ENCODE data around the gene TERT. TPM values are rescaled to one million over a fixed set of nuclear protein-coding genes. Genes with fewer than 3 reads are reported as not detected.
"Not testable (repeated sequence)": the region's sequence is repeated elsewhere in the genome, so short reads cannot be mapped to it uniquely, and the experiment has no call there.

Gene TERT
- total RNA-seq, 1 experiment from 2014 or later, result 2.3 TPM

DNA sequence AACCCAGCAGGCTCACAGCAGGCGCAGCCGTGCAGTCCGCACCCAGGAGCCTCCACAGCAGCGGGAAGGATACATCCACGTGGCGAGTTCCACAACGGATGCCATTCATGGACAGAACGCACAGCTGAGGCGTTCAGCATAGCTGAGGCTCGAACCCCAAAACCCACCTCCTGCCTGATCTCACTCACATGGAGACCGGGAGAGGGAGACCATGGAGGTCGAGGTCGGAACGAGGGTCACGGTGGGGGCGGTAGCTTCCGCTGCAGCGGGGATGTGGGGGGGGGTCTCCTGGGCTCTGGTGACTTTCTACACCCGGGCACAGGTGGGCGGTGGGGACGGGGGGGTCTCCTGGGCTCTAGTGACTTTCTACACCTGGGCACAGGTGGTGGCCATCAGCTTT is 17.5 kb downstream of the TERT start:
- no TSS peak for BruUV-seq (replicated peaks)
- H3K4me1 Mint-ChIP-seq (ENCODE audit: low read depth, unreplicated experiment), result no peaks in the 10 kb centered on the region
- no peak overlapping the region for H3K4me3 Mint-ChIP-seq (ENCODE audit: low read depth, unreplicated experiment)
- H3K9me3 Mint-ChIP-seq (ENCODE audit: low read depth, unreplicated experiment), result no peaks in the 10 kb centered on the region
- TF ChIP-seq, protein P1, sequence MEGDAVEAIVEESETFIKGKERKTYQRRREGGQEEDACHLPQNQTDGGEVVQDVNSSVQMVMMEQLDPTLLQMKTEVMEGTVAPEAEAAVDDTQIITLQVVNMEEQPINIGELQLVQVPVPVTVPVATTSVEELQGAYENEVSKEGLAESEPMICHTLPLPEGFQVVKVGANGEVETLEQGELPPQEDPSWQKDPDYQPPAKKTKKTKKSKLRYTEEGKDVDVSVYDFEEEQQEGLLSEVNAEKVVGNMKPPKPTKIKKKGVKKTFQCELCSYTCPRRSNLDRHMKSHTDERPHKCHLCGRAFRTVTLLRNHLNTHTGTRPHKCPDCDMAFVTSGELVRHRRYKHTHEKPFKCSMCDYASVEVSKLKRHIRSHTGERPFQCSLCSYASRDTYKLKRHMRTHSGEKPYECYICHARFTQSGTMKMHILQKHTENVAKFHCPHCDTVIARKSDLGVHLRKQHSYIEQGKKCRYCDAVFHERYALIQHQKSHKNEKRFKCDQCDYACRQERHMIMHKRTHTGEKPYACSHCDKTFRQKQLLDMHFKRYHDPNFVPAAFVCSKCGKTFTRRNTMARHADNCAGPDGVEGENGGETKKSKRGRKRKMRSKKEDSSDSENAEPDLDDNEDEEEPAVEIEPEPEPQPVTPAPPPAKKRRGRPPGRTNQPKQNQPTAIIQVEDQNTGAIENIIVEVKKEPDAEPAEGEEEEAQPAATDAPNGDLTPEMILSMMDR (IDR thresholded peaks at IDR 0.05; ENCODE audit: unreplicated experiment), result no peak
- intact Hi-C loops (cut with micrococcal nuclease; ENCODE audit: unreplicated experiment), result no loop called here
- DNase-seq, result no peak
- peaks cover 4% of the 10 kb centered on the region for H3K36me3 Mint-ChIP-seq (ENCODE audit: insufficient read depth, unreplicated experiment)
- no peaks in the 10 kb centered on the region for H3K27me3 Mint-ChIP-seq (ENCODE audit: unreplicated experiment)
- CTCF ChIA-PET, result interaction anchor here (1.1 kb wide), 1 partner anchor 12 kb away, joined by 3 read pairs; no protein-coding TSS in a partner anchor
- no peak overlapping the region for H3K27ac Mint-ChIP-seq (ENCODE audit: unreplicated experiment)

DNA sequence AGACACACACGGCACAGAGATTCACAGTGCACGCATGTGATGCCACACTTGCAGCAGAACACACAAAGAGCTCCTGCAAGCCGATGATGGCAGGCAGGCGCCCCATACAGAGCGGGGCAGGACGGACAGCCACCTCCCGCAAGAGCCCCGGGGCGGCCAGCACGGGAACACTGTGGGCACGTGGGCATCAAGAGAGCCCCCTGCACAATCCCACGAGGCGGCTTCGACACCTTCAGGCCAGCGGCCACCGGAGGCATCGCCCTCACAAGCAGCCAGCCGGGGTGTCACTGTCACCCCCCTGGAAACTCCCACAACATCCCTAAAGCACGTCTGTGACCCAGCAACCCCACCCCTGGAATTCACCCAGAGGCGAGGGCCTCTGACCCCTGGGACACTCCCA is 17.9 kb downstream of the TERT start:
- Mint-ChIP-seq H3K27me3 (ENCODE audit: unreplicated experiment) (no peaks in the 10 kb centered on the region), H3K4me1 (ENCODE audit: low read depth, unreplicated experiment) (no peaks in the 10 kb centered on the region), H3K27ac (ENCODE audit: unreplicated experiment) (no peak overlapping the region), H3K4me3 (ENCODE audit: low read depth, unreplicated experiment) (no peak overlapping the region), H3K36me3 (ENCODE audit: insufficient read depth, unreplicated experiment) (peaks cover 4% of the 10 kb centered on the region), H3K9me3 (ENCODE audit: low read depth, unreplicated experiment) (no peaks in the 10 kb centered on the region)
- CTCF ChIA-PET, result interaction anchor here (1.1 kb wide), 1 partner anchor 12 kb away, joined by 3 read pairs; no protein-coding TSS in a partner anchor
- BruUV-seq (replicated peaks), result no TSS peak
- TF ChIP-seq, protein P1 (IDR thresholded peaks at IDR 0.05; ENCODE audit: unreplicated experiment), result no peak
- intact Hi-C loops (cut with micrococcal nuclease; ENCODE audit: unreplicated experiment), result no loop called here
- no peak for DNase-seq

DNA sequence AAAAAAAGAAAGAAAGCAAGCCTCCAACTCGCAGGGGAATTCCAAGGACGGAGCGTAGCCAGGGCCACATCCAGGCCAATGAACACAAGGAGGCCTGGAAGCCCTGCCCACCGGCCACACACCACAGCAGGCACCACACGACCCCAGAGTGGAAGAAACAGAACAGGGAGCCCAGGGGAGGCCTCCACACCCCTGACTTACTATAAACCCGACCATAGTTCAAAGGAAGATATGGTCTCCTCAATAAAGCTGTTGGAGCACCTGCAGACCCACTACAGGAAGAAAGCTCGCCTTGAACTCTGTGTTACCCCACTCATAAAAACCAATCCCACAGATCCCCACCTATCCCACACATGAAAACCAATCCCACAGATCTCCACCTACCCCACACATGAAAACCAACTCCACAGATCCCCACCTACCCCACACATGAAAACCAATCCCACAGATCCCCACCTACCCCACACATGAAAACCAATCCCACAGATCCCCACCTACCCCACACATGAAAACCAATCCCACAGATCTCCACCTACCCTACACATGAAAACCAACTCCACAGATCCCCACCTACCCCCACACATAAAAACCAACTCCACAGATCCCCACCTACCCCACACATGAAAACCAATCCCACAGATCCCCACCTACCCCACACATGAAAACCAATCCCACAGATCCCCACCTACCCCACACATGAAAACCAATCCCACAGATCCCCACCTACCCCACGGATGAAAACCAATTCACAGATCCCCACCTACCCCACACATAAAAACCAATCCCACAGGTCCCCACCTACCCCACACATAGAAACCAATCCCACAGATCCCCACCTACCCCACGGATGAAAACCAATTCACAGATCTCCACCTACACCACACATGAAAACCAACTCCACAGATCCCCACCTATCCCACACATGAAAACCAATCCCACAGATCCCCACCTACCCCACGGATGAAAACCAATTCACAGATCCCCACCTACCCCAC is 19.2 kb downstream of the TERT start:
- H3K27ac Mint-ChIP-seq (ENCODE audit: unreplicated experiment); DNase-seq; H3K27me3 Mint-ChIP-seq (ENCODE audit: unreplicated experiment); BruUV-seq (replicated peaks); H3K4me3 Mint-ChIP-seq (ENCODE audit: low read depth, unreplicated experiment); H3K36me3 Mint-ChIP-seq (ENCODE audit: insufficient read depth, unreplicated experiment); intact Hi-C loops (cut with micrococcal nuclease; ENCODE audit: unreplicated experiment); H3K4me1 Mint-ChIP-seq (ENCODE audit: low read depth, unreplicated experiment); H3K9me3 Mint-ChIP-seq (ENCODE audit: low read depth, unreplicated experiment); CTCF ChIA-PET: not testable (repeated sequence)

DNA sequence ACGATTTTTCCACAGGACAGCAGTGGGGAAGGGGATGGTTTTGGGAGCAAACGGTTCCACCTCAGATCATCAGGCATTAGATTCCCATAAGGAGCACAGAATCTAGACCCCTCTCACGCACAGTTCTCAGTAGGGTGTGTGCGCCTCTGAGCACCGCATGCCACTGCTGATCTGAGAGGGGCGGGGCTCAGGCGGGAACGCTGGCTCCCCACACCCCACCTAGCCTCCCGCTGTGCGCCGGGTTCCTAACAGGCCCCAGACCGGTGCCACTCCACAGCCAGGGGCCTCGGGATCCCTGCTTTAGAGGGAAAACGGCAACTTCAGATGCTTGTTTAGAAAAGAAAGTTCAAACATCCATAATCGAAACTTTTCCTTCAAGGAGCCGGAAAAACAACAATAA is 20.4 kb downstream of the TERT start:
- CTCF ChIA-PET, result no interaction called here
- Mint-ChIP-seq H3K27ac (ENCODE audit: unreplicated experiment) (no peak overlapping the region), H3K4me1 (ENCODE audit: low read depth, unreplicated experiment) (no peaks in the 10 kb centered on the region), H3K9me3 (ENCODE audit: low read depth, unreplicated experiment) (peaks cover 3% of the 10 kb centered on the region), H3K4me3 (ENCODE audit: low read depth, unreplicated experiment) (no peak overlapping the region), H3K27me3 (ENCODE audit: unreplicated experiment) (no peaks in the 10 kb centered on the region), H3K36me3 (ENCODE audit: insufficient read depth, unreplicated experiment) (peaks cover 4% of the 10 kb centered on the region)
- intact Hi-C loops (cut with micrococcal nuclease; ENCODE audit: unreplicated experiment), result no loop called here
- no TSS peak for BruUV-seq (replicated peaks)
- TF ChIP-seq, protein P1 (IDR thresholded peaks at IDR 0.05; ENCODE audit: unreplicated experiment), result no peak
- no peak for DNase-seq

DNA sequence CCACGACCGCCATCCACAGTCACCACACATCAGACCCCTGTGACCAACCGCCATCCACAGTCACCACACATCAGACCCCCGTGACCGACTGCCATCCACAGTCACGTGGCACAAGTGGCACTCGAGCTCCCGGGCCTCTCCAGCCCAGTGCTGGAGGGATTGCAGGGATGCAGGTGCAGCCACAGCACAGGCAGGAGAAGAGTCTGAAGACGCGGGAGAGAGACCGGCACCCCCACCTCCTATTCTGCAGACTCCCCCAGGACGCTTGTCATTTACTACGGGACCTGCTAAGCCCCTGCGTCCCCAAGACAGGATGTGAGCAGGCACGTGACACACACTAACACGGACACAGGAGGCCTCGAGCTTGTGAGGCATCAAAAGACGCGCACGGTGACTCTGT is 21.1 kb downstream of the TERT start:
- peaks cover 3% of the 10 kb centered on the region for H3K9me3 Mint-ChIP-seq (ENCODE audit: low read depth, unreplicated experiment)
- no peak for DNase-seq
- BruUV-seq (replicated peaks), result no TSS peak
- intact Hi-C loops (cut with micrococcal nuclease; ENCODE audit: unreplicated experiment), result no loop called here
- CTCF ChIA-PET, result no interaction called here
- peaks cover 4% of the 10 kb centered on the region for H3K36me3 Mint-ChIP-seq (ENCODE audit: insufficient read depth, unreplicated experiment)
- TF ChIP-seq, protein P1 (IDR thresholded peaks at IDR 0.05; ENCODE audit: unreplicated experiment), result no peak
- H3K27me3 Mint-ChIP-seq (ENCODE audit: unreplicated experiment), result no peaks in the 10 kb centered on the region
- no peak overlapping the region for H3K4me3 Mint-ChIP-seq (ENCODE audit: low read depth, unreplicated experiment)
- H3K4me1 Mint-ChIP-seq (ENCODE audit: low read depth, unreplicated experiment), result no peaks in the 10 kb centered on the region
- no peak overlapping the region for H3K27ac Mint-ChIP-seq (ENCODE audit: unreplicated experiment)
